ENCODE data around the gene KCNQ1.

DNA sequence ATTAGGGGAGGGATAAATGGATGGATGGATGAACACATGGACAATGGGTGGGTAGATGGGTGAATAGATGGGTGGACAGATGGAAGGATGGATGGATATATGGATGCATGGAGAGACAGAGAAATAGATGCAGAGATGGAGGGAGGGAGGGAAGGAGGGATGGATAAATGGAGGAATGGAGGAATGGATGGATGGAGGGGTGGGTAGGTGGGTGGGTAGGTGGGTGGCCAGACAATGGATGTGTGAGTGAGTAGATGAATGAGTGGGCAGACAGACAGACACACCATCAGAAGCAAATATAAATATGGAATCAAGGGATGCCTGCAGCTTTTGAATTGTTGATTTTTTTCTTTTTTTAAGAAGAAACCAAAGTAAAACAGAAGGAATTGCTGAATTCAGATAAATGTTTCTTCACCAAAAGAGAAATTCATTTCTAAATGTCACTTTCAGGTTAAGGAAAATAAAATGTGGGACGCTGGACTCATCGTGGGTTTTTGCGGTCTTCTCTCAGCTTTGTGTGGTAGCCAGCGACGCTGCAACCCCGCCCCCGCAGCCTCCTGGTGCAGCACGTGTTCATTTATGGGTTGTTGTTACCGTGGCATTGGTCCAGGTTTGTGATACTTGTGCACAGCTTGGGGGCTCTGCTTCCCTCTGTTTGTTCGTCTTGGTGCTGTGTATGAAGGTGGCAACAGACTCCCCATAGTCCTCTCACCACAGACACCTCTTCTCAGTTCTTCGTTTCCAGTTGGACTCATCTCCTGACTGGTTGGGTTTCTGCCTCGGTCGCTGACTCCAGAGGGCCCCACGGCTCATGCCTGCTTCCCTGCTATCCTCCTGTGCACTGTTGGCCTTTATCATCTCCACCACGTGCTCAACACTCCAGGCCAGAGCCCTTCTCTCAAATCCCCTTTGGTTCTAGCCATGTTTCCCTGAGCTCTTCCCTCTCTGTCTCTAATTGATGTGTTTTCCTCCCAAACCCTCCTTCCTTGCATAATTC lies 364.3 kb downstream of the KCNQ1 start:
- TF ChIP-seq, protein P1, sequence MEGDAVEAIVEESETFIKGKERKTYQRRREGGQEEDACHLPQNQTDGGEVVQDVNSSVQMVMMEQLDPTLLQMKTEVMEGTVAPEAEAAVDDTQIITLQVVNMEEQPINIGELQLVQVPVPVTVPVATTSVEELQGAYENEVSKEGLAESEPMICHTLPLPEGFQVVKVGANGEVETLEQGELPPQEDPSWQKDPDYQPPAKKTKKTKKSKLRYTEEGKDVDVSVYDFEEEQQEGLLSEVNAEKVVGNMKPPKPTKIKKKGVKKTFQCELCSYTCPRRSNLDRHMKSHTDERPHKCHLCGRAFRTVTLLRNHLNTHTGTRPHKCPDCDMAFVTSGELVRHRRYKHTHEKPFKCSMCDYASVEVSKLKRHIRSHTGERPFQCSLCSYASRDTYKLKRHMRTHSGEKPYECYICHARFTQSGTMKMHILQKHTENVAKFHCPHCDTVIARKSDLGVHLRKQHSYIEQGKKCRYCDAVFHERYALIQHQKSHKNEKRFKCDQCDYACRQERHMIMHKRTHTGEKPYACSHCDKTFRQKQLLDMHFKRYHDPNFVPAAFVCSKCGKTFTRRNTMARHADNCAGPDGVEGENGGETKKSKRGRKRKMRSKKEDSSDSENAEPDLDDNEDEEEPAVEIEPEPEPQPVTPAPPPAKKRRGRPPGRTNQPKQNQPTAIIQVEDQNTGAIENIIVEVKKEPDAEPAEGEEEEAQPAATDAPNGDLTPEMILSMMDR (IDR thresholded peaks at IDR 0.05; ENCODE audit: poor library complexity, severe bottlenecking): no peak
- TF ChIP-seq POLR2AphosphoS5 (IDR thresholded peaks at IDR 0.05) (no peak), EP300 (conservative IDR thresholded peaks at IDR 0.05; ENCODE audit: poor library complexity, severe bottlenecking) (no peak), RAD21 (conservative IDR thresholded peaks at IDR 0.05) (no peak), SMC3 (conservative IDR thresholded peaks at IDR 0.05; ENCODE audit: poor library complexity) (no peak)
- TF ChIP-seq, protein P2, sequence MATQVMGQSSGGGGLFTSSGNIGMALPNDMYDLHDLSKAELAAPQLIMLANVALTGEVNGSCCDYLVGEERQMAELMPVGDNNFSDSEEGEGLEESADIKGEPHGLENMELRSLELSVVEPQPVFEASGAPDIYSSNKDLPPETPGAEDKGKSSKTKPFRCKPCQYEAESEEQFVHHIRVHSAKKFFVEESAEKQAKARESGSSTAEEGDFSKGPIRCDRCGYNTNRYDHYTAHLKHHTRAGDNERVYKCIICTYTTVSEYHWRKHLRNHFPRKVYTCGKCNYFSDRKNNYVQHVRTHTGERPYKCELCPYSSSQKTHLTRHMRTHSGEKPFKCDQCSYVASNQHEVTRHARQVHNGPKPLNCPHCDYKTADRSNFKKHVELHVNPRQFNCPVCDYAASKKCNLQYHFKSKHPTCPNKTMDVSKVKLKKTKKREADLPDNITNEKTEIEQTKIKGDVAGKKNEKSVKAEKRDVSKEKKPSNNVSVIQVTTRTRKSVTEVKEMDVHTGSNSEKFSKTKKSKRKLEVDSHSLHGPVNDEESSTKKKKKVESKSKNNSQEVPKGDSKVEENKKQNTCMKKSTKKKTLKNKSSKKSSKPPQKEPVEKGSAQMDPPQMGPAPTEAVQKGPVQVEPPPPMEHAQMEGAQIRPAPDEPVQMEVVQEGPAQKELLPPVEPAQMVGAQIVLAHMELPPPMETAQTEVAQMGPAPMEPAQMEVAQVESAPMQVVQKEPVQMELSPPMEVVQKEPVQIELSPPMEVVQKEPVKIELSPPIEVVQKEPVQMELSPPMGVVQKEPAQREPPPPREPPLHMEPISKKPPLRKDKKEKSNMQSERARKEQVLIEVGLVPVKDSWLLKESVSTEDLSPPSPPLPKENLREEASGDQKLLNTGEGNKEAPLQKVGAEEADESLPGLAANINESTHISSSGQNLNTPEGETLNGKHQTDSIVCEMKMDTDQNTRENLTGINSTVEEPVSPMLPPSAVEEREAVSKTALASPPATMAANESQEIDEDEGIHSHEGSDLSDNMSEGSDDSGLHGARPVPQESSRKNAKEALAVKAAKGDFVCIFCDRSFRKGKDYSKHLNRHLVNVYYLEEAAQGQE (IDR thresholded peaks at IDR 0.05; ENCODE audit: borderline replicate concordance): no peak

All from neural cell (in vitro differentiated cells).